SK-N-SH treated with all-trans-retinoic acid at 6 μM for 48 hours (cell line): ENCODE measurements around the gene ZC3H10.

ENCODE experiments used
- ATAC-seq: fragments of 200-7000 bp; cut with Tn5 transposase; 3 replicates; pipeline ENCODE4 v1.9.1; 2020; ENCODE audit warnings: mild to moderate bottlenecking, moderate library complexity
- ARNTL ChIP-seq: fragments of 450-650 bp; formaldehyde crosslinking; IDR thresholded peaks from 2 replicates; pipeline ENCODE4 v1.5.0; 2020; ENCODE audit warnings: low read depth, mild to moderate bottlenecking, moderate library complexity, borderline replicate concordance
- BACH2 ChIP-seq: fragments of 250-450 bp; sonication (Bioruptor Pico); IDR thresholded peaks from 2 replicates; pipeline ENCODE4 v1.9.0; 2021; ENCODE audit warnings: mild to moderate bottlenecking, borderline replicate concordance
- CREB5 ChIP-seq: fragments of 250-450 bp; sonication (Bioruptor Pico); IDR thresholded peaks from 2 replicates; pipeline ENCODE4 v1.5.1; 2020; ENCODE audit warnings: low read depth, mild to moderate bottlenecking, moderate library complexity
- CSDC2 ChIP-seq: fragments of 250-450 bp; sonication (Bioruptor Pico); IDR thresholded peaks from 2 replicates; pipeline ENCODE4 v1.5.0; 2020; ENCODE audit warnings: mild to moderate bottlenecking, moderate library complexity
- CSRNP3 ChIP-seq: fragments of 250-450 bp; sonication (Bioruptor Pico); IDR thresholded peaks from 2 replicates; pipeline ENCODE4 v1.5.1; 2021; ENCODE audit warnings: mild to moderate bottlenecking, moderate library complexity
- ESRRG ChIP-seq: fragments of 250-450 bp; sonication (Bioruptor Pico); IDR thresholded peaks from 2 replicates; pipeline ENCODE4 v1.6.1; 2021; ENCODE audit warnings: mild to moderate bottlenecking
- GLIS3 ChIP-seq: fragments of 250-450 bp; sonication (Bioruptor Pico); IDR thresholded peaks from 2 replicates; pipeline ENCODE4 v1.5.0; 2020; ENCODE audit warnings: mild to moderate bottlenecking, moderate library complexity
- ISL1 ChIP-seq: fragments of 250-450 bp; sonication (Bioruptor Pico); IDR thresholded peaks from 2 replicates; pipeline ENCODE4 v2.1.2; 2022; ENCODE audit warnings: mild to moderate bottlenecking, moderate library complexity
- OSR1 ChIP-seq: fragments of 250-450 bp; sonication (Bioruptor Pico); IDR thresholded peaks from 2 replicates; pipeline ENCODE4 v1.8.0; 2022; ENCODE audit warnings: moderate library complexity, mild to moderate bottlenecking, inconsistent platforms
- PATZ1 ChIP-seq: fragments of 250-450 bp; sonication (Bioruptor Pico); IDR thresholded peaks from 2 replicates; pipeline ENCODE4 v1.8.0; 2020; ENCODE audit warnings: mild to moderate bottlenecking, moderate library complexity, borderline replicate concordance
- POU6F1 ChIP-seq: fragments of 250-450 bp; sonication (Bioruptor Pico); IDR thresholded peaks from 2 replicates; pipeline ENCODE4 v1.8.0; 2021; ENCODE audit warnings: low read depth, mild to moderate bottlenecking, moderate library complexity, borderline replicate concordance
- PPARA ChIP-seq: fragments of 250-450 bp; sonication (Bioruptor Pico); IDR thresholded peaks from 2 replicates; pipeline ENCODE4 v1.5.0; 2020; ENCODE audit warnings: mild to moderate bottlenecking, borderline replicate concordance
- RARB ChIP-seq: fragments of 250-450 bp; sonication (Bioruptor Pico); IDR thresholded peaks from 2 replicates; pipeline ENCODE4 v1.8.0; 2021; ENCODE audit warnings: mild to moderate bottlenecking, moderate library complexity
- SNAI2 ChIP-seq: fragments of 250-450 bp; sonication (Bioruptor Pico); IDR thresholded peaks from 2 replicates; pipeline ENCODE4 v1.5.0; 2020; ENCODE audit warnings: mild to moderate bottlenecking, moderate library complexity
- TCF4 ChIP-seq: fragments of 250-450 bp; sonication (Bioruptor Pico); IDR thresholded peaks from 2 replicates; pipeline ENCODE4 v1.8.0; 2021; ENCODE audit warnings: mild to moderate bottlenecking, moderate library complexity, borderline replicate concordance
- TOX ChIP-seq: fragments of 250-450 bp; sonication (Bioruptor Pico); IDR thresholded peaks from 2 replicates; pipeline ENCODE4 v1.8.0; 2021; ENCODE audit warnings: mild to moderate bottlenecking, moderate library complexity, borderline replicate concordance
- TSHZ2 ChIP-seq: fragments of 250-450 bp; sonication (Bioruptor Pico); IDR thresholded peaks from 2 replicates; pipeline ENCODE4 v1.5.0; 2020; ENCODE audit warnings: mild to moderate bottlenecking, moderate library complexity
- ZC3H10 ChIP-seq: fragments of 250-450 bp; sonication (Bioruptor Pico); IDR thresholded peaks from 2 replicates; pipeline ENCODE4 v1.5.1; 2021; ENCODE audit warnings: mild to moderate bottlenecking, moderate library complexity
- ZFP3 ChIP-seq: fragments of 250-450 bp; sonication (Bioruptor Pico); IDR thresholded peaks from 2 replicates; pipeline ENCODE4 v1.5.0; 2020; ENCODE audit warnings: mild to moderate bottlenecking, moderate library complexity
- ZFP30 ChIP-seq: fragments of 450-650 bp; formaldehyde crosslinking; IDR thresholded peaks from 2 replicates; pipeline ENCODE4 v1.5.0; 2022; ENCODE audit warnings: mild to moderate bottlenecking, moderate library complexity
- ZNF565 ChIP-seq: fragments of 450-650 bp; formaldehyde crosslinking; conservative IDR thresholded peaks from 2 replicates; pipeline ENCODE4 v1.5.0; 2020; ENCODE audit warnings: low read depth, mild to moderate bottlenecking, moderate library complexity
- ZNF70 ChIP-seq: fragments of 450-650 bp; formaldehyde crosslinking; IDR thresholded peaks from 2 replicates; pipeline ENCODE4 v1.5.0; 2020; ENCODE audit warnings: mild to moderate bottlenecking, moderate library complexity
- ZNF8 ChIP-seq: fragments of 450-650 bp; formaldehyde crosslinking; IDR thresholded peaks from 2 replicates; pipeline ENCODE4 v1.5.0; 2020; ENCODE audit warnings: mild to moderate bottlenecking, moderate library complexity

Gene ZC3H10

GRCh38 chr12:56117778-56118687, at the start of gene ZC3H10:
TSS of gene ZC3H10 (plus strand) at chr12:56118266. CDS start at chr12:56120563, 2,297 bp downstream.
- TF ChIP-seq POU6F1, result 0 out of 2 replicates have a peak, but pooled peaks have one; percentile 20
- peak; percentile 94 for TF ChIP-seq PATZ1
- peak; percentile 40; the same call in 1 of the 2 replicates for TF ChIP-seq TCF4 (CRISPR knock-in tag)
- peak; percentile 93 for TF ChIP-seq CSRNP3
- peak; percentile 88; the same call in 1 of the 2 replicates for TF ChIP-seq RARB (CRISPR knock-in tag)
- peak; percentile 95 for TF ChIP-seq ESRRG
- peak; percentile 83 for TF ChIP-seq CREB5
- TF ChIP-seq TSHZ2 (CRISPR knock-in tag), result no peak
- TF ChIP-seq BACH2 (CRISPR knock-in tag), result no peak
- TF ChIP-seq ZNF70, result no peak
- no peak for TF ChIP-seq ZFP3 (CRISPR knock-in tag)
- peak; percentile 85 for TF ChIP-seq TOX (CRISPR knock-in tag)
- TF ChIP-seq ISL1 (CRISPR knock-in tag), result no peak
- TF ChIP-seq SNAI2 (CRISPR knock-in tag), result peak; percentile 68; the same call in 1 of the 2 replicates
- no peak for TF ChIP-seq OSR1 (CRISPR knock-in tag)
- peak; percentile 98 for TF ChIP-seq GLIS3 (CRISPR knock-in tag)
- peak; percentile 84 for TF ChIP-seq ZC3H10
- peak; percentile 62; the same call in 1 of the 2 replicates for TF ChIP-seq ZNF8 (CRISPR knock-in tag)
- no peak for TF ChIP-seq PPARA (CRISPR knock-in tag)
- TF ChIP-seq ZFP30 (CRISPR knock-in tag), result no peak
- no peak; the same call in 1 of the 2 replicates for TF ChIP-seq ZNF565 (CRISPR knock-in tag)
- TF ChIP-seq CSDC2, result no peak
- TF ChIP-seq ARNTL (CRISPR knock-in tag), result no peak
- peak; percentile 86 for ATAC-seq

GRCh38 chr12:56071648-56072047, 46.4 kb upstream of the ZC3H10 start:
- no peak; the same call in 2 of the 3 replicates for ATAC-seq
- TF ChIP-seq PATZ1, result no peak
